CD4-positive, alpha-beta T cell treated with Interleukin-17A for 1 hour (primary cell): ENCODE results near the gene AGBL2.
"Not testable (repeated sequence)": the region's sequence is repeated elsewhere in the genome, so short reads cannot be mapped to it uniquely, and the experiment has no call there.

ENCODE experiments used
- DNase-seq: peaks from one replicate; pipeline ENCODE4 v3.0.0-alpha.2; 2020

Gene AGBL2

GRCh38 chr11:47715082-47715669 is at the start of gene AGBL2:
TSS of gene AGBL2 (minus strand) at chr11:47715369. CDS start at chr11:47714650, 719 bp downstream.
- peak; percentile 86 for DNase-seq

DNA sequence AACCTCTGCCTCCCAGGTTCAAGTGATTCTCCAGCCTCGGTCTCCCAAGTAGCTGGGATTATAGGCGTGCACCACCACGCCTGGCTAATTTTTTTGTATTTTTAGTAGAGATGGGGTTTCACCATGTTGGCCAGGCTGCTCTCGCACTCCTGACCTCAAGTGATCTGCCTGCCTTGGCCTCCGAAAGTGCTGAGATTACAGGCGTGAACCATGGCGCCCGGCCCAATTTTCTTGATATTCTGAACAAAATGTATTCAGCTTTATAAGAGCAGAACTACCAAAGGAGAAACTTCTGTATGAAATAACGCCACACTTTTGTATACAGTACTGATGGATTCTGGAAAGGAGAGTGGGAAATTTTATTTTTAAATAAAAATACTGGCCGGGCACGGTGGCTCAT is 44.1 kb upstream of the AGBL2 start:
- not testable (repeated sequence) for DNase-seq

DNA sequence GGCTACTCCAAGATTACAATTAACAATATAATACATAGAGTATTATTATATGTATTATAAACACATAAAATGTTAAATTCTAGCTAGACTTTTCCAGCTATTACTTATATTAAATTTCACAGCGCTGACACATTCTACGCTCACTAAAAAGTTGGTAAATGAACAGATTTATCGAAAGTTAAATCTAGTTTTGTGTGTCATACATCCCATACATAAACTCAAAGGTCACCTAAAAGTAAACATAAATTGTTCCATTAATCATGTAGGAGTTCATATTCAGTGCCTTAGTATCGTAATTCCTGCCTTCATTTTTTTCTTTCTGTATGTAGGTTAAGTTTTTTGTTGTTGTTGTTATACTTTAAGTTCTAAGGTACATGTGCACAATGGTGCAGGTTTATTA is 41.0 kb upstream of the AGBL2 start:
- no peak for DNase-seq

- no peak for DNase-seq
Measured at GRCh38 chr11:47750725-47751124, 35.6 kb upstream of the AGBL2 start.

DNA sequence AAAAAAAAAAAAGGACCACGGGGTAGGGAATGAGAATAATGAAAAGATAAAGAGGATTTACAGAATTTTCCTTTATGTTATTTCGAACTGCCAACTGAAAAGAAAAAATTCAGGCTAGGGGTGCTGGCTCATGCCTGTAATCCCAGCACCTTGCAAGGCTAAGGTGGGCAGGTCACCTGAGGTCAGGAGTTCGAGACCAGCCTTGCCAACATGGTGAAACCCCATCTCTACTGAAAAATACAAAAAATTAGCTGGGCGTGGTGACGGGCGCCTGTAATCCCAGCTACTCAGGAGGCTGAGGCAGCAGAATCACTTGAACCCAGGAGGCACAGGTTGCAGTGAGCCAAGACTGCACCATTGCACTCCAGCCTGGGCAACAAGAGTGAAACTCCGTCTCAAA is 27.3 kb upstream of the AGBL2 start:
- DNase-seq, result not testable (repeated sequence)

DNA sequence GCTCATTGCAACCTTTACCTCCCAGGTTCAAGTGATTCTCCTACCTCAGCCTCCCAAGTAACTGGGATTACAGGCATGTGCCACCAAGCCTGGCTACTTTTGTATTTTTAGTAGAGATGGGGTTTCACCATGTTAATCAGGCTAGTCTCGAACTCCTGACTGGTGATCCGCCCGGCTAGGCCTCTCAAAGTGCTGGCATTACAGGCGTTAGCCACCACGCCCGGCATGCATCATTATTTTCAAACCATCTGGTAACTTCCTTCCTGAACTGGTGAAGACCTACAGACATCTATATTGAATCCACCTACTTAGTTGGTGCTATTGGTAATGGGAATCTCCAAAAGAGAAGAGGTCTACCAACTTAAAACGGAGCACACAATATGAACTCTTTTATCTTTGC is 22.6 kb upstream of the AGBL2 start:
- DNase-seq, result not testable (repeated sequence)

DNA sequence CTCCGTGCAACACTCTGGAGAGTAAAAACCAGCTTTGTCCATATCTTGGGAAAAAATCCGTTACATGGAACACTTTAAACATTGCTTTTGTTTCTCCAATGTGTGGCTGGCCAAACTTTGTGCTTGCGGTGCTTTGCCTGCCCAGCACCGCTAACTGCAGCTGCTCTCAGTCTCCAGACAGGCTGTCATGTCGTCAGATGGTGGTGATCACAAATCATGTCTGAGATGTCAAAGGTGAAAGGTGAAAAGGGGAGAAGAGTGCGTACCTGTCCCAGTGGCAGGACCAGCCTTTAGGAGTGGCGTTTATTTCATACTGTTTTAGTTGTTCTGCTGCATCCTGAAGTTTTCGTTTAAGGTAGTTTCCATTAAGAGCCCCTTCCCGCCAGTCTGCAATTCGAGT is 17.1 kb upstream of the AGBL2 start:
- DNase-seq, result no peak

- no peak for DNase-seq
Measured at GRCh38 chr11:47731475-47731874, 16.3 kb upstream of the AGBL2 start.

- DNase-seq, result no peak
Measured at GRCh38 chr11:47726878-47727514, 11.8 kb upstream of the AGBL2 start.

- no peak for DNase-seq
Measured at GRCh38 chr11:47726118-47726442, 10.9 kb upstream of the AGBL2 start.

GRCh38 chr11:47725442-47726117 is 10.4 kb upstream of the AGBL2 start:
- DNase-seq, result no peak

DNA sequence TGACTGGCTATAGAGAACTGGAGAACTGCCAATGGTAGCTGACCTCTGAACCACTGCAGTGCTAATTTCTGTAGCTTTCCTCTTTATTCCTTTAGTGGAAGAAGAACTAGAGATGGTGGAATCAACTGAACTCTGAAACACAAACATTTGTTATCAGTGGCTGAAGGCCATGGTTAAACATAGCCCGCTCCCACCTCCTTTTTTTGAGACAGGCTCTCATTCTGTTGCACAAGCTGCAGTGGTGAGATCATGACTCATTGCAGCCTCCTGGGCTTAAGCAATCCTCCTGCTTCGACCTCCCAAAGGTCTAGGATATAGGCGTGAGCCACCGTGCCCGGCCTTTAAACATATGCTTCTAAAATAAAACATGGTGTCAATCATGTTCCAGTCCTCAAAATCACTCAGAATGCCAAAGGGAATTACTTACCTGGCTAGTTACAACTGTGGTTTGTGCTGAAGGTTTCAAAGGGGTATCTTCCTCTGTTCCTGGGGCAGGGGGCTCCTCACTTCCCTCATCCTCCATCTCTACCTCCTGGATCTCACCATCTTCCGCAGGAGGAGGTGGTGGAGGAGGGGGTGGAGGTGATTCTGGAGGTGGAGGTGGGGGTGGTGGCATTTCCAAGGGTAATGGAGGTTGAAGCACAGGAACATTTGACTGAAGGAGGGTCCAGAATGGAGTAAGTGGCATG is 9.0 kb upstream of the AGBL2 start:
- DNase-seq, result no peak

- no peak for DNase-seq
Measured at GRCh38 chr11:47723041-47723440, 7.9 kb upstream of the AGBL2 start.

- no peak for DNase-seq
Measured at GRCh38 chr11:47720651-47721050, 5.5 kb upstream of the AGBL2 start.

DNA sequence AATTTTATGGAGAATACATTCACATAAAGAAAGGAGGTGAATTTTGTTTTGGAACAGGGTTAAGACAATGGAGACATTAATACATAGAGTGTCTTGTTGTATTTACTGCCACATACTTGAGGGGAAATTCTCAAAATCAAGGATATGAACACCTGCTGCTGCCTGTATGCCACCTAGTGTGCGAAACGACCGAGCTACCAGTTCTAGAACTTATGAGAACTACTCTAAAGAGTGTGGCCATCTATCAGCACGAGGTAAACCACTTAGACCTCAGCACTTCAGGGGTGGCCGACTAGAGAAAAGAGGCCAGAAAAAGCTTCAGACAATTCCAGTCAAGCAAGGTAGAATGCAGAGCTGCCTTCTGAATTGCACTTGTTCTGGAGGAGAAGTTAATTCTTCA is 1.5 kb upstream of the AGBL2 start:
- DNase-seq, result peak; percentile 13

GRCh38 chr11:47714554-47715081 is 551 bp downstream of the AGBL2 start:
- DNase-seq, result peak; percentile 18

DNA sequence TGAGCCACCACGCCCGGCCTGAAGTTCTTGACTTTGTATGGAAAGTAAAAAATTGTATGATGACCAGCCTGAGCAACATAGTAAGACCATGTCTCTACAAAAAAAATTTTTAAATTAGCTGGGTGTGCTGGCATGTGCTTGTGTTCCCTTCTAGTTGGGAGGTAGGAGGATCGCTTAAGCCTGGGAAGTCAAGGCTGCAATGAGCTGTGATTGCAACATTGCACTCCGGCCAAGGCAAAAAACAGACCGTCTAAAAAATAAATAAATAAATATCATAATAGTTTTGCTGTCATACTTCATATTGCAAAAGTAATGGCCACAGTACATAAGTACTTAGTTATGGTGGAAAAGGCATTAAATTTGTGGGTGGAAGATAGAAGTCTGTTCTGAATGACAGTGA is 3.4 kb downstream of the AGBL2 start:
- no peak for DNase-seq

DNA sequence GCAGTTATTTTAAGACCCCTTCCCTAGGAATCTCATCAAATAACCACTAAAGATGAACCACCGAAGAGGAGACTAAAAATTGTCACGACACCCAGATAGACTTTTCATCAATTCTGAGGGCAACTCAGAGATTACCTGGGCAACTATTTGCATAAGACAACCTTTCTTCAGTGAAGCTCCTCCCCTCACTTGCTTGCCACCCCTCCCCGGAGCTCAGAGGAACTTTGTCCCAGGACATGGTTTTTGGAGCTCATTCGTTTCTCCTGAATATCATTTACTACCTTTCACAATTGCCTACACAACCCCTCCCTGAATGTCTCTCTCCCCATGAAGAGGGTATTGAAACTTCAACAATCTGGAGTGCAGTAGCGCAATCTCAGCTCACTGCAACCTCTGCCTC is 3.9 kb downstream of the AGBL2 start:
- DNase-seq, result no peak

- DNase-seq, result not testable (repeated sequence)
Measured at GRCh38 chr11:47707275-47707786, 7.8 kb downstream of the AGBL2 start.

DNA sequence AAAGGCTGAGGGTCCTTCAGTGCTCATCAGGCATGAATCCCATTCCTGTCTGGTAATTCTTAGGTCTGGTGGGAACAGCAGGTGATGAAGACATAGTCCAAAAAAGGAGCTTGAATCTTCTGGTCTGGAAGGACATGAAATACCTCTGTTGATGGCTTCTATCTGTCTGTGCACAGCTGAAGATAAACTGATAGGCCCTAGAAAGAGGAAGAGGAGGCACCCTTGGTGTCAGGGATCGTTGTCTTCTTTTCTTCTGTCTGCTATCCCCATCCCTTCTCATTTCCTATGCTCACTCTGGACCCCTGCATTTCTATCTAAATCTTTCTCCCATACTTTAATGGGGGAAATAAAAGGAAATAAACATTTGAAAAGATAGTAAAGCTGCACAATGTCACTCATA is 9.4 kb downstream of the AGBL2 start:
- no peak for DNase-seq

GRCh38 chr11:47691979-47692378 is 23.2 kb downstream of the AGBL2 start:
- DNase-seq, result no peak

DNA sequence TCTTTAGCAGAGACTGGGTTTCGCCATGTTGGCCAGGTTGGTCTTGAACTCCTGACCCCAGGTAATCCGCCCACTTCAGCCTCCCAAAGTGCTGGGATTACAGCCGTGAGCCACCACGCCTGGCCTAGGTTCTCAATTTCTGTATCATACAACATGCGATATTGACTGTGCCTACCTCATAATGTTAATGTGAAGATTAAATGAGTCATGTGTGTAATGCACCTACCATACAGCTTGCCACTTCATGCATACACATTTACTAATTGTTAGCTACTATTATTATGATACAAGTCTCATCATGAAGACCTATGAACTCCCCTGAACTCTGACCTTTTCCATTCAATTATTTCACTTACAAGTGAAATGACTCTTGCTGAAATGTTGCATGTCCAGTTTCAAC is 25.7 kb downstream of the AGBL2 start:
- no peak for DNase-seq

DNA sequence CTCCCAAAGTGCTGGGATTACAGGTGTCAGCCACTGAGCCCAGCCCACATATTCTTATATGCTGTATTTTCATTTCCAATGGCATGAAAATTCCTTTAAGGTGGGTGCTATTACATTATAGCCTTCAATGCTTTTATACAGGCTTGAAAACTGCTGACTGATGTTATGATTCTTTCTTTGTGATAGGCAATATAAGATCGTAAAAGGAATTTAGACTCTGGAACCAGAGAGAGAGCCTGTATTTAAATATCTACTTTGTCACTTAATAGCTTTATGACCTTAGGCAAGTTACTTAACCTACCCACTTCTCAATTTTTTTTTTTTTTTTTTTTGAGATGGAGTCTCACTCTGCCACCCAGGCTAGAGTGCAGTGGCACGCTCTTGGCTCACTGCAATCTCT is 26.2 kb downstream of the AGBL2 start:
- no peak for DNase-seq

- DNase-seq, result no peak
Measured at GRCh38 chr11:47688111-47688510, 27.1 kb downstream of the AGBL2 start.
